SK-N-SH (cell line): ENCODE results near the gene SEZ6L.

Source experiments
- EZH2phosphoT487 ChIP-seq: fragments of 200-600 bp; sonication (generic); IDR thresholded peaks from 2 replicates; pipeline ENCODE4 v1.6.1; 2017; ENCODE audit warnings: low read depth, mixed run types, mild to moderate bottlenecking, antibody characterized with exemption, moderate library complexity, borderline replicate concordance
- TF ChIP-seq, protein P1 (sequence below): fragments of 200-600 bp; sonication (generic); IDR thresholded peaks from 2 replicates; pipeline ENCODE4 v1.6.1; 2017; ENCODE audit warnings: antibody characterized with exemption, mild to moderate bottlenecking, moderate library complexity

DNA sequence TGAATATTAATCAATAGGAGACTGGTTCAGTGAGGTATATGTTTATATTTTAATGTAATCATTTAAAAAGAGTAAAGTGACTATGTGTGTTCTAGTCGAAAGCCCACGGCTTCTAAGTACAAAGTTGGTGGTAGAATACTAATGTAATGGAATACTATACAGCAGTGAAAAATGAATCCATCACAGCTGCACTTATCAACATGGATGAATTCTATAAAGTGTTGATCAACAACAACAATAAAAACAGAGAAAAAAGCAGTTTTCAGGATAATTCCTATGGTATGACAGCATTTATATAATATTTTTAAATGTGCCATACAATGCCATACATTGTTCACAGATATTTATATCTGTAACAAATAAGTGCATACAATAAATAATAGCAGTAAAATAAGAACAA lies 114.1 kb downstream of the SEZ6L start:
- TF ChIP-seq, protein P1, sequence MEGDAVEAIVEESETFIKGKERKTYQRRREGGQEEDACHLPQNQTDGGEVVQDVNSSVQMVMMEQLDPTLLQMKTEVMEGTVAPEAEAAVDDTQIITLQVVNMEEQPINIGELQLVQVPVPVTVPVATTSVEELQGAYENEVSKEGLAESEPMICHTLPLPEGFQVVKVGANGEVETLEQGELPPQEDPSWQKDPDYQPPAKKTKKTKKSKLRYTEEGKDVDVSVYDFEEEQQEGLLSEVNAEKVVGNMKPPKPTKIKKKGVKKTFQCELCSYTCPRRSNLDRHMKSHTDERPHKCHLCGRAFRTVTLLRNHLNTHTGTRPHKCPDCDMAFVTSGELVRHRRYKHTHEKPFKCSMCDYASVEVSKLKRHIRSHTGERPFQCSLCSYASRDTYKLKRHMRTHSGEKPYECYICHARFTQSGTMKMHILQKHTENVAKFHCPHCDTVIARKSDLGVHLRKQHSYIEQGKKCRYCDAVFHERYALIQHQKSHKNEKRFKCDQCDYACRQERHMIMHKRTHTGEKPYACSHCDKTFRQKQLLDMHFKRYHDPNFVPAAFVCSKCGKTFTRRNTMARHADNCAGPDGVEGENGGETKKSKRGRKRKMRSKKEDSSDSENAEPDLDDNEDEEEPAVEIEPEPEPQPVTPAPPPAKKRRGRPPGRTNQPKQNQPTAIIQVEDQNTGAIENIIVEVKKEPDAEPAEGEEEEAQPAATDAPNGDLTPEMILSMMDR, result no peak
- TF ChIP-seq EZH2phosphoT487, result no peak
